ENCODE measurements around the gene B3GAT1. TPM values are rescaled to one million over a fixed set of nuclear protein-coding genes. Genes with fewer than 3 reads are reported as not detected.
"Not testable (repeated sequence)": the region's sequence is repeated elsewhere in the genome, so short reads cannot be mapped to it uniquely, and the experiment has no call there.

The B3GAT1 gene, protein sequence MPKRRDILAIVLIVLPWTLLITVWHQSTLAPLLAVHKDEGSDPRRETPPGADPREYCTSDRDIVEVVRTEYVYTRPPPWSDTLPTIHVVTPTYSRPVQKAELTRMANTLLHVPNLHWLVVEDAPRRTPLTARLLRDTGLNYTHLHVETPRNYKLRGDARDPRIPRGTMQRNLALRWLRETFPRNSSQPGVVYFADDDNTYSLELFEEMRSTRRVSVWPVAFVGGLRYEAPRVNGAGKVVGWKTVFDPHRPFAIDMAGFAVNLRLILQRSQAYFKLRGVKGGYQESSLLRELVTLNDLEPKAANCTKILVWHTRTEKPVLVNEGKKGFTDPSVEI
- not detected in 2 replicates for total RNA-seq

DNA sequence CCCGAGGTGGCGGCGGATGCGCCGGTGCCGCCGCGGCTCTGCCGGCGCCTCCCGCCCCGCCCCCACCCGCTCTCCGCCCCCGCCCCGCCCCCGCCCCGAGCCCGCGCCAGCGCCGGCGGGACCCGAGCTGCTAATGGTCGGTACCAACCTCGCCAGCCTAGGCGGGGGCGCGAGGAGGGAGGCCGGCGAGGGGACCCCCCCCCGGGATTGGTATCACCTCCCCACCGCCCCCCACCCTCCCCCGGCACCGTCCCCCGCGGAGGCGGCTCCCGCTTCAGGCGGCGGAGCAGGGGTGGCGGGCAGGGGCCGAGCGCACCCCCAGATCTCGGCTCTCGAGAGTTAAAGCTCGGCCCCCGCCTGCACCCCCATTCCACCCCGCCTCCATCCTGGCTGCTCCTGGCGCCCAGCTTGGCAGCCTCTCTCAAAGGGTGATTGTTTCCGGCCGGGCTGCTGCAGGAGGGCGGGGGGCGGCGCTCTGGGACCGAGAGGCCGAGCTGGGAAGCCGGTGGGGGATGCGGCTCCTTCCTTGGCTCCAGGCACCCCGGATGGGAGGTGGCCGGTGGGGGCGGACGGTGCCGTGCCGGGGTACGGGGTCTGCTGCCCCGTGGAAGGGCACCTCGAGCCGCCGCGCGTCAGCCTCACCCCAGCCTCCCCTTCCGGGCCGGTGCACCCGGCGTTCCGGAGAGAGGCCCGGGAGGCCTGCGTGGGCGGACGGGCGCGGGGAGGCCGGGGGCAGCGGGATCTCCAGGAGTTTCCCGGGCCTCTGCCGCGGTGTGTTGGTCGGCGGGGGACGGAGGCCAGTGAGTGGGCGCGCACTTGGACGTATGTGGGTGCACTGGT, at the start of gene B3GAT1:
Gene B3GAT1, minus strand, starts transcription at position 40 of the 840 bp plus-strand sequence. CDS start 24,583 bp downstream, outside the sequence.
- DNase-seq (ENCODE audit: low read depth, low spot score), result no peak

DNA sequence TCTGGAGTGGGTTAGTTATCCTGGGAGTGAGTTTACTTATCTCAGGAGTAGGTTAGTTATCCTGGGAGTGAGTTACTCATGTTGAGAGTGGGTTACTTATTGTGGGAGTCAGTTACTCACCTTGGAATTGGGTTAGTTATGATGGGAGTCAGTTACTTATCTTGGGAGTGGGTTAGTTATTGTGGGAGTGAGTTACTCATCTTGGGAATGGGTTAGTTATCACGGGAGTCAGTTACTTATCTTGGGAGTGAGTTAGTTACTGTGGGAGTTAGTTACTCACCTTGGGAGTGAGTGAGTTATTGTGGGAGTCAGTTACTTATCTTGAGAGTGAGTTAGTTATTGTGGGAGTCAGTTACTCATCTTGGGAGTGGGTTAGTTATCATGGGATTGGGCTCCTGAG, 49.6 kb upstream of the B3GAT1 start:
- DNase-seq (ENCODE audit: low read depth, low spot score), result no peak

DNA sequence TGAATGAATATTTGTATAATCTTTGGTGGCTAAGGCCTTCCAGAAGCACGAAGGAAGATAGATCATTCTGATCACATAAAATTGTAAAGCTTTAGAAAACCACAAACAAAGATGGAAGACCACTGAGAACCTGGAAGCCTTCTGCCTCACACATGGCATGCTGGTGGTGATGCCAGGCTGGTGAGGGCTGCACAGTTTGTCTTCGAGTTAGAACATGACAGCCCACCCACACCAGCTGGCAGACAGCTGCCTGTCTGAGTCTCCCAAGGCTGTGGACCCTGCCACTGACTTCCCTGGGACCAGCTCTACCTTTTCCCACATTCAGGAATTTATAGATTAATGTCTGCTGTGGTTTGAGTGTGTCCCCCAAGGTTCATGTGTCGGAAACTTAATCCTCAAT, 48.8 kb upstream of the B3GAT1 start:
- no peak for DNase-seq (ENCODE audit: low read depth, low spot score)

DNA sequence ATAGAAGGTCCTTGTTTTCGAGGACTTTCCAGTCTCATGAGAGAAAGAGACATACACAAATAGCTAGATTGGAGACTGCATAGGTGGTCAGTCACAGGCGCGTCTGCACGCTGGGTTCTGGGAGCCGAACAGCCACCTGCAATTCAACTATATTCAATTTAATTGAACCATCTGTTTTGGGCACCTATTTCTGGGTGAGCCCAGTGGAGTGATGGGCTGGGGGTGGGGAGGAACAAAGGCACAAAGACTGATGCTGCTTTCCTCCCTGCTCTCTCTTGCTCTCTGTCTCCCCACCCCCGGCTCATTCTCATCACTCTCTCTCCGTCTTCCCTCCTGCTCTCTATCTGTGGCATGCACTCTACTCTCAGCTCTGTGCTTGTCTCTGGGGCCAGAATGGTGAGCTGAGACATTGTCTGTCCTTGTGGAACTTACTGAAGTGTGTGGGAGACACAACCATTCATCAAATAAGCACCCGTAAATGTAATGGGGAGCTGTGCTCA, 48.1 kb upstream of the B3GAT1 start:
- no peak for DNase-seq (ENCODE audit: low read depth, low spot score)

DNA sequence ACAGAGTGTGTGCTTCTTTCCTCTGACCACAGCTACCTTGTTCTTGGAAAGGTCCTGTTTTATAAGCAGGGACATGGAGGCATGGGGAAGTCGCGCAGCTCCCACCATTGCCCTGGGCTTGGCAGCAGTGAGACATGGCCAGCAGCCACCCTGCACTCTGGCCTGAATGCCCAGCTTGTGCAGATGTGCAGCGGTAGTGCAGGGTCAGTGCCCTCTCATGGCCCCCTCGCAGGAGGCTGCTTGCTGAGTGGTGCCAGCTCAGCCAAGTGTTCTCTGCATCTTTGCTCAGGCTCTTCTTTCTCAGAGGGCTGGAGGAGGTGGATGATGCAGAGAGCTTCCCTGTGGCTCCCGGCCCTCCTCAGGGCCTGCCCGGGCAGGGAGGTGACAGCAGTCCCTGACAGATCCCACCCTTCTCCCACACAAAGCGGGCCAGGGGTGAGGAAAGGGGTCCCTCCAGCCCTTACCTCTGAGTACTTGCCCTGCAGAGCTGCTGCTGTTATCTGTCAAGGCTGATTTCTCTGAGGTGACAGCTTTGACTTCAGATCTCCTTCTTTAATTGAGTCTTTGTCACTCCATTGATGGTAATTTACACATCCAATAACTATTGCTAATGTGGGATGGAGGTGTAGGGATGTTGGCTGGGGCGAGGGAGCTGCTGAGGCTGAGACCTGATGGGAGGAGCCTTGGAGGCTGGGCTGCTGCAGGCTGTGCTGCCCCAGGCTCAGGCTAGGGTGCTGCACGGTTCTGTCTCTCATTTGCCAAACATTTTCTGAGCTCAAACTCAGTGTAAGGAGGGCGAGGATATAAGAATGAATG, 47.4 kb upstream of the B3GAT1 start:
- DNase-seq (ENCODE audit: low read depth, low spot score), result no peak

DNA sequence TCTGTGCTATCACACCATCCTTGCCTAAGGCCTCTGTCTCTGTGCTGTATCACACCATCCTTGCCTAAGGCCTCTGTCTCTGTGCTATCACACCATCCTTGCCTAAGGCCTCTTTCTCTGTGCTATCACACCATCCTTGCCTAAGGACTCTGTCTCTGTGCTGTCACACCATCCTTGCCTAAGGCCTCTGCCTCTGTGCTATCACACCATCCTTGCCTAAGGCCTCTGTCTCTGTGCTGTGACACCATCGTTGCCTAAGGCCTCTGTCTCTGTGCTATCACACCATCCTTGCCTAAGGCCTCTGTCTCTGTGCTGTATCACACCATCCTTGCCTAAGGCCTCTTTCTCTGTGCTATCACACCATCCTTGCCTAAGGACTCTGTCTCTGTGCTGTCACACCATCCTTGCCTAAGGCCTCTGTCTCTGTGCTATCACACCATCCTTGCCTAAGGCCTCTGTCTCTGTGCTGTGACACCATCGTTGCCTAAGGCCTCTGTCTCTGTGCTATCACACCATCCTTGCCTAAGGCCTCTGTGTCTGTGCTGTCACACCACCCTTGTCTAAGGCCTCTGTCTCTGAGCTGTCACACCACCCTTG, 45.5 kb upstream of the B3GAT1 start:
- DNase-seq (ENCODE audit: low read depth, low spot score), result not testable (repeated sequence)

DNA sequence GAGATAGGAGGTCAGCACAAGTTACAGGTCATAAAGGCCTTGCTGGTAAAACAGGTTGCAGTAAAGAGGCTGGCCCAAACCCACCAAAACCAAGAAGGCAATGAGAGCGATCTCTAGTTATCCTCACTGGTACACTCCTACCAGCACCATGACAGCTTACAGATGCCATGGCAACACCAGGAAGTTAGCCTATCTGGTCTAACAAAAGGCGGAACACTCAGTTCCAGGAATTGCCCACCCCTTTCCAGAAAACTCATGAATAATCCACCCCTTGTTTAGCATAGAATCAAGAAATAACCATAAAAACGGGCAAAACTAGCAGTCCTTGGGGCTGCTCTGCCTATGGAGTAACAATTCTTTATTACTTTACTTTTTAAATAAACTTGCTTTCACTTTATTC, 43.5 kb upstream of the B3GAT1 start:
- DNase-seq (ENCODE audit: low read depth, low spot score), result no peak

DNA sequence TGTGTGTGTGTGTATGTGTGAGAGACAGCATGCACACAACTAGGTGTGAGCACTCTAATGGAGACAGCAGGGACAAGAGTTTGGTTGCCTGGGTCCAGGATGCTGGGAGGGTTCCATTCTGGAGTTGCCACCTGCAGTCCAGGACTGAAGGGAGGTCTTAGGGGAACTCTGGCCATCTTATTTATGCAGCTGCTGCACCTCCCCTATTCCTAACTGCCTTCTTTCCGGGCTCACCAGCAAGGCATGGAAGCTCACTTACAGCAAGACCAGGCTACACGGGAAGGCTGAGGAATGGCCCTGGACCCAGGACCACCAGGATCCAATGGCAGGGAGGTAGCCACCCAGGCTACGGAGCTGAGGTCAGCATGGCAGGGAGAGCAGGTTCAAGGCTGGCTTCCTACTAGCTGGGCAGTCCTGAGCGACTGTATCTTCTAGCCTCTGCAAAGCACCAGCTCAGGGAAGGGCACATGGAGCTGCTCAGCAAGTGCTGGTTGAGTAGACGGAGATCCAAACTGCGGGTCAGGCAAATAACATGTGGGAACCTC, 42.2 kb upstream of the B3GAT1 start:
- DNase-seq (ENCODE audit: low read depth, low spot score), result no peak

DNA sequence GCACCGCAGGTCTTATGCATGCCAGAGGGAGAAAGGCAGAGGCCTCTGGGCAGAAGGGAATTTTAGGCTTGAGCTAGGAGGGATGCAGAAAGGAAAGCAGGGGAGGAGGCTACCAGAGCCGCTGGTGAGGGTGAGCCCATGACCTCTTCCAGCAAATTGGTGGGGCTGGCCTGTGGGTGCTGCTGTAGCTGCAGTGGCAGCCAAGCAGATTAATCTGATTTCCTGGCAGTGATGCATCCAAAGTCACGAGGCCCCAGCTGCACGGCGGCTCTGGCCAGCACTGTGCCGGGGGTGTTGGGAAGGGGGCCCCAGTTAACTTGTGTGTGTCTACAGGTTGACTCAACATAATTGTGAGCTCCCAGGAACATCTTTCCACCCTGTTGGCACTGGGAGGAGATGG, 41.4 kb upstream of the B3GAT1 start:
- DNase-seq (ENCODE audit: low read depth, low spot score), result no peak

DNA sequence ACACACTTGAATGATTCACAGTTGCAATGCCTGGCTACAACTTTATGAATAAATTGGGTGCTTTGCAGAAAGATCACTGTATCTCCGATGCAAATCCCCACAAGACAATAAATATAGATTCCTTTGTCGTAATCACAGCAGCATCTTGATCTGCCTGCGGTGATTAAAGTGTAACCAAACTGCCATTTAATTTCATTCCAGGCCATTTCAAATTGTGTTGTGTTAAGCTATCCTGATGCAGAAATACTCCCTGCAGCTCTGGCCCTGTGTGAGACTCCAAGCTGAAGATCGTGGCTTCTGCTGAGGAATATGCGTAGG, 40.8 kb upstream of the B3GAT1 start:
- DNase-seq (ENCODE audit: low read depth, low spot score), result no peak

DNA sequence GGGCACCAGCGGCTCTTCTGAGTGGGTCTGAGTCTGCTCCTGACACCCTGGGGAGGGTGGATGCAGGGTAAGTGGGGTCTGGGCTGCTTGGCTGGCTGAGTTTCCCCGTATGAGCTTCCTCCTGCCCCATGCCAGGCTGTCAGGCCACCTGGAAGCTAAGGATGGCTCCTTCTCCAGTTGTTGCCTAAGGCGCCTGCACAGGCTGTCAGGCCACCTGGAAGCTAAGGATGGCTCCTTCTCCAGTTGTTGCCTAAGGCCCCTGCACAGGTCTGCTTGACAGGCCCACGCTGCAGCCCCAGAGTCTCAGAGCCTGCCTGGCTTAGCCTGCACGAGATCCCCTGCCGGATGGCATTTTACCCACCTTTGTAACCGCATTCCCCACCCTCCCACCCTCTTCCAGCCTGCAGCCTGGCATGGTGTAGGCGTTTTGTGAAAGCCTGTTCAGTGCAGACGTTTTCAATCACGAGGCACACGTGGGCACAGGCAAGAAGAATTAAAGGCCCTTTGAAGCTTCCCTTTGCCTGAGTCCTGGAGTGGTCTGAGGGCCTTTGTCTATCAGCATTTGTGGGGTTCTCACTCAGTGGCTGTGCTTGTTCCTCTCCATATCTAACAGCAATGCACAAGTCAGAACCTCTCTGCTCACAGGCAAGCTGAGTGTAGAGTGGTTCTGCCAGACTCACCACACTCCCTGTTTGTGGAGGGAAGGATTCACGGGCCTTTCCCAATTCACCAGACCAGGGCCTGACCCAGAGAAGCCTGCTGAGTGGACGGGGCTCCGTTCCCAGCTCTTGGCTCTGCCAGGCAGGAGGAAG, 40.2 kb upstream of the B3GAT1 start:
- DNase-seq (ENCODE audit: low read depth, low spot score), result no peak

DNA sequence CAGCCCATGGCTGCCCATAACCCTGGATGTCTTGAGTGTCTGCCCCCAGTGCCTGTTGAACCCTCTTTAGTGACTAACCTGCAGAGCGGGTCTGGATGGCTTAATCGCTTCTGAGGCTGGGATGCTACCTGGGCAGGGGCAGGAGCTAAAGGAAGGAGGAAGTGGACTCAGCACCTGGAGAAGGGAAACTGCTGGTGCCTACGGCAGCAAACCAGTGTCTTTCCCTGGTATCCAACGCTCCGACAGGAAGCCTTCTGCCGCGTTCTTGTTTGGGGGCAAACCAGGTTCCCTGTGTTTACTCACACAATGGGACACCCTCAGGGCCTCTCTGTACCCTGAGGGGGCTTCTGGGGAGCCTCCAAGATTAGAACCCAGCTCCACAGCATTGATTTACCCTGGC, 38.1 kb upstream of the B3GAT1 start:
- DNase-seq (ENCODE audit: low read depth, low spot score), result no peak

DNA sequence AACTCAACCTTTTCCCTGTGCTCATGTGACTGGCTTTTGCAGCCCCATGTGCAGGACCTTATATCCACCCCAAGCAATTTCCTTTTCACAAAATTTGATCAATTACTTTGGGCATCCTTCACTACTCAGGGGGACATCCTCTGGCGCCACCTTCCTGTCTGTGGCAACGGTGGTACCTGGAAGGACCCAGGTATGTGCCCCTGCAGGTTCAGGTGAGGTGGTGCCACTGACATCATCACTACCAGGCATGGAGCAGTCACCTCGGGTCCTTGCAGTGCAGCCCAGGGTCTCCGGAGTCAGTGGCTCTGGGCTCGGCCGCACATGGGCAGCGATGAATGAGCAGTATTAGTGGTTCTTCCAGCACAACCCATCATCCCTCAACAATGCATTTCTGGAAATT, 37.7 kb upstream of the B3GAT1 start:
- no peak for DNase-seq (ENCODE audit: low read depth, low spot score)

DNA sequence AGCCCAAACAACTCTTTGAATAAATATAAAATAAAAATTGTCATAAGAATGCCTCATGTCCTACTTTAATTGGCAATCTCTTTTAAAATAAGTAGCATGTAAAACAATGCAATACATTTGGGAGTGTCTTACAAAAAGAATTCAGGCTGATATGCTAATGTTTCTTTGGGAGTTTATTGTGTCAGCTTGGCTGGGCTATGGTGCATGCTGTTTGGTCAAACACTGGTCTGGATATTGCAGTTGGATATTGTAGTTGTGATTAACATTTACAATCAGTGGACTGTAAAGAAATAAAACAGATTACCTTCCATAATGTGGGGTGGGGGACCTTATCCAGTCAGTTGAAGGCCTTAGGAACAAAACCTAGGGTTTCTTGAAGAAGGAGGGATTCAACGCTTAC, 37.0 kb upstream of the B3GAT1 start:
- no peak for DNase-seq (ENCODE audit: low read depth, low spot score)

DNA sequence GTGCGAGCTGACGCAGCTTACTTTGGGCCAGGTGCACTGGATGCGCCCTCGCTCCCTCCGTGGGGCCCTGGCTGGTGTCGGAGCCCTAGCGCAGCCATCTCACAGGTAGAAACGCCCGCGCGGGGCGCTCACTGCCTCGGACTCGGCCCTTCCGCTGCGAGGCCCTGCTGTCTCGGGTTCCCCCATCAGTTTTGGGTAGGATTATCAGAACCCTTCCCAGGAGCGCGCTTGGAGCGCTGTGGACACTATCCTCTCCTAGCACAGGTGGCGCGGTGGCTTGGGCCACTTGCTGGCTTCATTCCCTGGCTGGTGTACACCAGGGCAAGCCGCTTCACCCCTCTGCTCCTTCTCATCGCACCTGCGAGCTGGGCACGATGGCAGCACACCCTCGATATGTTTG, 35.7 kb upstream of the B3GAT1 start:
- no peak for DNase-seq (ENCODE audit: low read depth, low spot score)

DNA sequence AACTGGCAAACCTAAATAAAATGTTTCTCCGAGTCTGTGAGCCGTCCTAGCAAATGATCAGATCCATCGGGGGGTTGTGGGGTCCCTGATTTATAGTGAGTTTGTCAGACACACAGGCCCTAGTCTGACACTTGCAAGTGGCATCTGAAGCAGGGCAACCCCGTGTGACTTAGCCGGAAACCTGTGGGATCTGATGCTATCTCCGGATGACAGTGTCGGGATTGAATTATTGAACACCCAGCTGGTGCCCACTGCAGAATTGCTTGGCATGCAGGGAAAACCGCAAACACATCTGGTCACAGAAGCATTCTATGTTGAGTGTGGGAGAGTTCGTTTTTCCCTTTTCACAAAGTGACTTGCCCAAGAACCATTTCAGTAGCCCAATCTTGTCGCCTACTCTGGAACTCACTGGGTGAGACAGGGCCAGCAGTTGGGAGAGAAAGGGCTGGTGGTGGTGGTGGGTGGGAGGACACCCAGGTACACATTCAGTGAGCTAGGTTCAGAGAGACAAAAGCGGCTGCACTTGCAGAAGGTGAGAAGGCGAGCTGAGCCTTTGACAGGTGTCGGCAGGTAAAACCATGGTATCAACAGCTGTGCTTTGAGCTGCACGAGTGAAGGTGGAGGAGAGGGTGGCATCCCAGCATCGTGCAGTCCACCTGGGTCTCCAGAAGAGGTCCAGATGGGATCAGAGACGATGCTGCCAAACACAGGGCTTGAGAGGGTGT, 33.7 kb upstream of the B3GAT1 start:
- no peak for DNase-seq (ENCODE audit: low read depth, low spot score)

DNA sequence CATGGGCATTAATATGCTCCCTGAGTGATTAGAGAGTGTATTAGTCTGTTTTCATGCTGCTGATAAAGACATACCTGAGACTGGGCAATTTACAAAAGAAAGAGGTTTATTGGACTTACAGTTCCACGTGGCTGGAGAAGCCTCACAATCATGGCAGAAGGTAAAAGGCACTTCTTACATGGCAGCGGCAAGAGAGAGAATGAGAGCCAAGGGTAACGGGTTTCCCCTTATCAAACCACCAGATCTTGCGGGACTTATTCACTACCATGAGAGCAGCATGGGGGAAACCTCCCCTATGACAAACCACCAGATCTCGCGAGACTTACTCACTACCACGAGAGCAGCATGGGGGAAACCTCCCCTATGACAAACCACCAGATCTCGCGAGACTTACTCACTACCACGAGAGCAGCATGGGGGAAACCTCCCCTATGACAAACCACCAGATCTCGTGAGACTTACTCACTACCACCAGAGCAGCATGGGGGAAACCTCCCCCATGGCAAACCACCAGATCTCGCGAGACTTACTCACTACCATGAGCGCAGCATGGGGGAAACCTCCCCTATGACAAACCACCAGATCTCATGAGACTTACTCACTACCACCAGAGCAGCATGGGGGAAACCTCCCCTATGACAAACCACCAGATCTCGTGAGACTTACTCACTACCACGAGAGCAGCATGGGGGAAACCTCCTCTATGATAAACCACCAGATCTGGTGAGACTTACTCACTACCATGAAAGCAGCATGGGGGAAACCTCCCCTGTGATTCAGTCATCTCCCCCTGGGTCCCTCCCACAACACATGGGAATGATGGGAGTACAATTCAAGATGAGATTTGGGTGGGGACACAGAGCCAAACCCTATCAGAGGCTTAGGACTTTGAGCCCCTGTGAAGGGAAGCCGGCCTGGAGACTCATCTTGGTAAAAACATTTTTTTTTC, 32.4 kb upstream of the B3GAT1 start:
- DNase-seq (ENCODE audit: low read depth, low spot score), result not testable (repeated sequence)

DNA sequence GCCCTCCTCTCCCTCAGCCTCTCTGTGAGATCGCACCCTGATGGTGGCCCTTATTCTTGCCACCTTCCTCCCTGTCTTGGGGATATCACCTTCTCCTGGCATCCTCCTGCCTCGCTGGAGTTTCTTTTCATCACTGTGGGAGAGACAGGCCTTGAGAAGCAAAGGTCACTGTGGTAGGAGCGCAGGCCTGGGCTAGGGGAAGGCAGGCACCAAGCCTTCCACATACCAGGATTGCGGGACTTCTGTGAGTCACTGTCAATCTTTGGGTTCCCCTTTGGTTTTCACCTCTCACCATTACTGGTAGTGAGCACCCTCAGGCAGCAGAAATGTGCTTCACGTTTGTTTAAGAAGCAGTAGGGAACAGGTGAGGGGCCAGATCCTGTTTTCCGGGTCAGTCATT, 31.2 kb upstream of the B3GAT1 start:
- no peak for DNase-seq (ENCODE audit: low read depth, low spot score)

DNA sequence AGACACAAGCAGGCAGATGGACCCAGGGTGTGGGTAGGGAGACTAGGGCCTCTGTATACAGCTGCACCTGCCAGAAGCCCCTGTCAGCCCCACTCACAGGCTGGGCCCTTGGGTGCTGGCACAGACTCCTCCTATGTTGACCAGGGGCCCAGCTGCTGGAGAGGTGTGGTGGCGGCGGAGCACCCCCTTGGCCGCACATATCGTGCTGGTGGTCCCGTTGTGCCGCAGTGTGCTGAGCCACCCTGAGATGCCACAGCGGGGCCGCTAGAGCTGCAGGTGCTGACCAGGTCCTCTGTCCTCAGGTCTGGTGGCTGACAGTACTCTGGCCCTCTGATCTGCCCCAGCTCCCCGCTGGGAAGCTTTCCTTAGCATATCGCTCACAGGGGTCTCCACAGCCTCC, 30.2 kb upstream of the B3GAT1 start:
- no peak for DNase-seq (ENCODE audit: low read depth, low spot score)
